GM19239 (cell line): ENCODE measurements around the gene FAM169A.
A peak's percentile ranks its signal among the peaks of the same experiment; 100 is the strongest.
"Not testable (repeated sequence)": the region's sequence is repeated elsewhere in the genome, so short reads cannot be mapped to it uniquely, and the experiment has no call there.

ENCODE experiments used
- DNase-seq: peaks from one replicate; pipeline ENCODE4 v3.0.0; 2011; ENCODE audit warnings: low spot score; ENCODE audit not compliant: insufficient read length
- FAIRE-seq: peaks from 2 replicates; lab custom pipeline; 2011; peaks lifted over from hg19 to GRCh38; lab: Jason Lieb, UNC

FAM169A gene

DNA sequence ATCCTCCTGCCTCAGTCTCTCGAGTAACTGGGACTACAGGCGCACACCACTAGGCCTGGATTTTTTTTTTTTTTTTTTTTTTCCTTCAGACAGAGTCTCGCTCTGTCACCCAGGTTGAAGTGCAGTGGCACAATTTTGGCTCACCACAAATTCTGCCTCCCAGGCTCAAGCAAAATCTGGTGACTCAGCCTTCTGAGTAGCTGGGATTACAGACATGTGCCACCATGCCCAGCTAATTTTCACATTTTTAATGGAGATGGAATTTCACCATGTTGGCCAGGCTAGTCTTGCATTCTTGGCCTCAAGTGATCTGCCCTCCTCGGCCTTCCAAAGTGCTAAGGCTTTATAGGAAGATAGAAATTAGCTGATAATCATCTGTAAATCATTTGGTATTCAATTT lies 55.3 kb downstream of the FAM169A start:
- DNase-seq (no peak), FAIRE-seq (no peak)

DNA sequence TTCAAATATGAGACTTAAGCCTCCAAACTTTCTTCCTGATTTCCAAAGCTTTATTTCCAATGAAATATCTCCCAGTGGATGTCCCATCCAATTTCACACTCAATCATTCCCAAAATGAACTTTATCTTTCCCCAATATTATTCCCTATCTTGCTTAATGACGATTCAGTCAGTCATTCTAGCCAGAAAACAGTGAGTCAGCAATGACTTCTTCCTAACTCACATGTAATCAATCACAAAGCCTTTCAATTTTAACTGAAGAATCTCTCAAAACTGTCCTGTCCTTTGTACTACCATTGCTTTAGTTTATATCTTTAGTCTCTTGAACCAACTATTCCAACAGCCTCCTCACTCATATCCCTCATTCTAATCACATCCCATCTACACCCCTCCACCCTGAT lies 64.2 kb downstream of the FAM169A start:
- no peak for FAIRE-seq
- DNase-seq: no peak

DNA sequence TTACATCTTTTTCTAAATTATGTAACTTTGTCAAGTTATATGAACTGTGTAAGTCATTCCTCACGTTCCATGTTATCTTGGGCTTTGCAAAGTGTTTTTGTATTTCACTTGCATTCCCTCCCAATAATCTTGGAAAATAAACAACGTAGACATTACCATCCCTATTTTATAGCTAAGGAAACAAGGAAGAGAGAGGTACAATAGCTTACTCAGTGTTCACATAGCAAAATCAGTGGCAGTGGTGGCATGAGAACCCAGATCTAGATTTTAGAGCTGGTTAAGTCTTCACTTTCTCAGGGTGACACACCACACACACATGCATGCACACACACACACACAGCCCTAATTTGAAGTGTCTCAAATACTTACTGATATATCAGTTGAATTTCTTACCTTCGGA lies 65.0 kb downstream of the FAM169A start:
- DNase-seq: no peak
- no peak for FAIRE-seq

DNA sequence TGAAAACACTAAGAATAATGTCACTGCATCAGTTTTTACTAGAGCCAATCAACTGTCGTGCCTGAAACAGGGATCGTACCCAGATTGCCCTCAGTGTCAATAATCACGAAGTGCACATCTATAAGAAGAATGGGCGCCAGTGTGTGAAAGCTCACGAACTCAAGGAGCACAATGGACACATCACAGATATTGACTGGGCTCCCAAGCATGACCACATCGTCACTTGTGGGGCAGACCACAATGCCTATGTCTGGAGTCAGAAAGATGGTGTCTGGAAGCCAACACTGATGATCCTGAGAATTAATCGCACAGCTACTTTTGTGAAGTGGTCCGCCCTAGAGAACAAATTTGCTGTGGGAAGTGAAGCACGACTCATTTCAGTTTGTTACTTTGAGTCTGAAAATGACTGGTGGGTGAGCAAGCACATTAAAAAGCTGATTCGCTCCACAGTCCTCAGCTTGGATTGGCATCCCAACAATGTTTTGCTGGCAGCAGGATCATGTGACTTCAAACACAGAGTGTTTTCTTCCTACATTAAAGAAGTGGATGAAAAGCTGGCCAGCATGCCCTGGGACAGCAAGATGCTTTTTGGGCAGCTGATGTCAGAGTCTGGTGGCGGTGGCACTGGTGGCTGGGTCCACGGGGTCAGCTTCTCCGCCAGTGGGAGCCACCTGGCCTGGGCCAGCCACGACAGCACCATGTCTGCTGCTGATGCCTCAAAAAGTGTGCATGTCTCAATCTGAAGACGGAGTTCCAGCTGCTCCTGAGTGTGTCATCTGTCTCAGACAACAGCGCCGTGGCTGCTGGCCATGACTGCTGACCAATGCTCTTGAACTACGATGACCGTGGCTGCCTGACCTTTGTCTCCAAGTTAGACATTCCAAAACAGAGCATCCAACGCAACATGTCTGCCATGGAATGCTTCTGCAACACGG lies 66.9 kb downstream of the FAM169A start:
- no peak for FAIRE-seq
- no peak for DNase-seq

DNA sequence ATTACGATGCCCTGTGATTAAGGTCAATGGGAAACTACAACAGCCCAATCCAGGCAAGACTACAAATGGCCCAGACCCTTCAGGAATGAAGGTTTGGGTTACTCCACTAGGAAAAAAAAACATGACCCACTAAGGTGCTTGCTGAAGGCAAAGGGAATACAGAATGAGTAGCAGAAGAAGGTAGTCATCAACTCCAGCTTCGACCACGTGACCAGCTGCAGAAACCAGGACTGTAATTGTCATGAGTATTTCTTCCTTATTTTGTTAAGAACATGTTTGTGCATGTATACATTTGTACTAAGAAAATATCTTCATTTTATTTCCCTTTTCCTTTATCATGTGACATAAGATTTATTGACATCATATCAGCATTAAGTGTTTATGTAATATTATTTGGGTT lies 74.5 kb downstream of the FAM169A start:
- not testable (repeated sequence) for FAIRE-seq, DNase-seq

DNA sequence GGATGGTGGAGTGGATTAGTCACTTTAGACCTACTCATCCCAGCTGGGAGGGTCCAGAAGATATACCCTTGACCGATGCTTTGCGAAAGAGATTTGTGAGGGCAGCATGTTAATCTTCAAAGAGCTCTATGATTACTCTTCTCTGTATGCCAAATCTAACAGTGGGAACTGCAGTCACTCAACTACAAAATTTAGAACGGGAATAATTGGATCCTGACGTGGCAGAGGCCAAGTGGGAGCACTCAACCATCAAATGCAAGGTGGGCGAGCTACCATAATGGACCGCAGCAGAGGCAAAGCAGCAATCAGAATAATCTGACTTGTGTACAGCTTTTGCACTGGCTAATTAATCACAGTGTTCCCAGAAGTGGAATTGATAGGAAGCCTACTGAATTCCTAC lies 78.8 kb downstream of the FAM169A start:
- DNase-seq (no peak), FAIRE-seq (no peak)

DNA sequence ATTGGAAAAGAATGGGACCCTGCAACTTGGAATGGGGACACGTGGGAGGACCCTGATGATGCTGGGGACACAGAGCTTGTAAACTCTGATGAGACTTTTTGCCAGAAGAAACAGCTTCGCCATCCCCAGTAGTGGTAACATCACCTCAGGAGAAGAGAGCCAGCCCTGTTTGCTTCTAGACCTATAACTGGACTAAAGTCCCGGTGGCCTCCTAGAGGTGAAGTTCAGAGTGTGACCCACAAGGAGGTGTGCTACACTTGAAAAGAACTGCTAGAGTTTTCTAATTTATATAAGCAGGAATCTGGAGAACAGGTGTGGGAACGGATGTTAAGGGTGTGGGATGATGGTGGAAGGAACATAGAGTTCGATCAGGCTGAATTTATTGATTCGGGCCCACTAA lies 79.3 kb downstream of the FAM169A start:
- DNase-seq (no peak), FAIRE-seq (no peak)

DNA sequence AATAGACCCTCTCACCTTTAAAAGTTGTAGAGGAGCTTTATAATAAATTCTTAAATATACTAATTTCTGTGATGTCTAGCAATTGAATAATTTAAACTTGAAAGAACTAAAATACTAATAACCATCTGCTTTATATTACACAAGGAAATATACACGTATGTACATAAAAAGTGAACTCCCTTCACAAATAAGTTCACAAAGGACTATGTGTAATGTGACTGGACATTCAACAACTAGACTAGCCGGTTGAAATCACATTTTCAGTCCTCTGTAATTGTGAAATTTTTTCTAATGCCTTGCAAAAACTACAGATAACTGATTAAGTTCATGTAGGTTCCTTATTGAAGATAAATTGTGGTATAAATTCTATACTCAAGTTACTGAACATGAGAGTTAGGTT lies 87.6 kb downstream of the FAM169A start:
- FAIRE-seq (no peak), DNase-seq (no peak)

DNA sequence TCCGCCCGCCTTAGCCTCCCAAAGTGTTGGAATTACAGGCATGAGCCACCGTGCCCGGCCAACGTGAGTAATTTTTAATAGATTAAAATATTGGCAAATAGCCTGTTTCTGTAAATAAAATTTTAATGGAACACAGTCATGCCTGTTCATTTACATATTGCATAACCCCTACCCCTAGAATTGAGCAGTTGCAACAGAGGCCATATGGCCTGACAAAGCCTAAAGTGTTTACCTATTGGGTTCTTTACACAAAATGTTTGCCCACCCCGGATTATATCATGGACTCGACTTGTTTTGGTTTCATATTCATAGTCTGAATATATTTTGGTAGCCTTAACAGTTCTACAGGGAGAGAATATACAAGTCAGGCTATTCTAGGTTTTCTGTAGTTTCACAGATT lies 93.8 kb downstream of the FAM169A start:
- FAIRE-seq: no peak
- no peak for DNase-seq

DNA sequence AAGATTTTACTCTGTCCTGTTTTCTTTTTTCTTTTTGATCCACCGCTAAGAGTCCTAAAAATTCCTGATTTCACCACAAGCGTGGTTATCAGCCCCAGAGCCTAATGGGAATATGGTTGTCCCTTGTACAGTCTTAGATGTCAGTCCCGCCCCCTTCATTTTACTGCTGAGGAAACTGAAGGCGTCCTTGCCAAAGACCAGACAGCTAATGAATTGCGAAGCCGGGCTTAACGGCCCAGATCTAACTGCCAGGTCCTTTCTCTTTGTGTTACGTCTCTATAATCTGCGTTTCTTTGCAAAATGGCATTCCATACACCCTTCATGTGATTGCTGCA lies 98.6 kb downstream of the FAM169A start:
- FAIRE-seq (peak; percentile 66), DNase-seq (peak; percentile 3)

DNA sequence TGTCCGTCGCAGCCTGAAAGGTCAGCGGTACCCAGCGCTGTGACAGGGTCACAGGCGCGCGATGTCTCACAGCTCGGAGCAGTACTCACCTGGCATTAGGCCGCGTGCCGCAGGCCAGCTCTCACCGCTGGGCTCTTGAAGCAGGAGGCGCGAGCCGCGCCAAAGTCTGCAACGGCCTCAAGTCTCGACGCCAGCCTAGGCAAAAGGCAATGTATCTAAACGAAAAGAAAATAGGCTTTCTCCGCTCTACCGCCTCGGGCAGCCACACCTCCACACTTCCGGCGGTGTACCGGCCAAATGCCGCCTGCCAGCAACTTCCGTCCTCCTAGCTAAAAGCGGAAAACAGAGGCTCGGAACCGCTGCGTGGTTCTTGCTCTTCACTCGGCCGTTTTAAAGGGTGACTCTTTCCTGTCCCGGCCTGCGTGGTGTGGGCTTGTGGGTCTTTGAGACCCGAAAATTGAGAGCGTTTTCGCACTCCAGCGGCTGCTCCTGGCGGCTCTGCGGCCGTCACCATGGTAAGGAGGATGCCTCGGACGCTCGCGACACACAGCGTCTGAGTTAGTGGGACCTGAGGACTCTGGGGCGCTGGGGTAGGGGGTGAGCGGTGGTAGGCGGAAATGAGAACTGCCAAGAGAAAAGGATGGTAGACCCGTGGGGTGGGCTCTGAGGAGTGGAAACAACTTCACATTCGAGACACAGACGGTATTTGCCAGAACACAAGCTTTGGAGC lies 99.2 kb downstream of the FAM169A start, which contains the start of the genes GFM2 and NSA2:
TSS of gene GFM2 (minus strand) at position 269 of the 730 bp plus-strand sequence. CDS start 3,375 bp downstream, outside the sequence.
TSS of gene NSA2 (plus strand) at position 401 of the 730 bp plus-strand sequence. CDS start at position 513, 112 bp downstream.
- DNase-seq (peak; percentile 18), FAIRE-seq (peak; percentile 92)

DNA sequence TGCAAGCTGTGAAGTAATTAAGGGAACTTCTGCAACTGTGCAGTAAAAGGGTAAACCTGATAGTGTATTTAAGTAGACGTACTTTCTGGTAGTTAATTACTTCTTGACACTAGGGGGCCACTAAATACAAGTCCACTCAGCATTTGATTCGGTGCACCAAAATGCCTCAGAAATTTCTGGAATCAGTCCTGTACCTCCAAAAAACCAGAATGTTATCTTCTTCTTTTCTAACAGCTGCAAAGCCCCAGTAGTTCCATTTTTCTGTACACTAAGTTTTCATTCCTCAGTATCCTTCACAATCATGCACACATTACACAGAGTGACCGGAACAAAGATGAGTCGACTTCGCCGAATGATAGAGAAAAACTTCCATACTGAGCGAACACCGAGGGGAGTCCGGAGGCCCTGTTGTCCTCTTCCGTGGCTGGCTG lies 99.8 kb downstream of the FAM169A start:
- FAIRE-seq: peak; percentile 63
- peak; percentile 28 for DNase-seq

DNA sequence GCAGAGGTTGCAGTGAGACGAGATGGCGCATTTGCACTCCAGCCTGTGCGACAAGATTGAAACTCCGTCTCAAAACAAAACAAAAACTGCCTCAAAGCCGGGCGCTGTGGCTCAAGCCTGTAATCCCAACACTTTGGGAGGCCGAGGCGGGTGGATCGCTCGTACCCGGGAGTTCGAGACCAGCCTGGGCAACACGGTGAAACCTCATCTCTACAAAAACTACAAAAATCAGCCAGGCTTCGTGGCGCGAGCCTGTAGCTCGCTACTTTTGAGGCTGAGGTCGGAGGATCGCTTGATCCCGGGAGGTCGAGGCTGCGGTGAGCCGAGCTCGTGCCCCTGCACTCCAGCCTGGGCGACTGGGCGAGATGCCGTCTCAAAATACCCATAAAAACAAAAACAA lies 100.3 kb downstream of the FAM169A start:
- DNase-seq (no peak), FAIRE-seq (no peak)

DNA sequence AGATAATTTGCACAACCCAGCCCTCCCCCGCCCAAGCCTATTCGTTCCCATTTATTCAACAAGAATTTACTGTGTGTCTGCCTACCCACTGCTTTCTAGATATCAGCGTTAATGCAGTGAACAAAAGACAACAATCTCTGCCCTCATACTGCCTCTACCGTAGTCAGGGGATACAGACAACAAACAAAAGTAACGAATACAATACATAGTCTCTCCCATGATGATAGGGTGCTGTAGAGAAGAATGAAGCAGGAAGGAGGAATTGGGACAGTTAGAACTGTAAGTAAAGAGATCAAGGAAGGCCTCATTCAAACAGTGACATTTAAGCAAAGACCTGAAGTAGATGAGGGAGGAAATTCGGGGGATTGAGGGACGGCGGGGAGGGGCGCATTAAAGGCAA lies 101.0 kb downstream of the FAM169A start:
- FAIRE-seq (no peak), DNase-seq (no peak)

DNA sequence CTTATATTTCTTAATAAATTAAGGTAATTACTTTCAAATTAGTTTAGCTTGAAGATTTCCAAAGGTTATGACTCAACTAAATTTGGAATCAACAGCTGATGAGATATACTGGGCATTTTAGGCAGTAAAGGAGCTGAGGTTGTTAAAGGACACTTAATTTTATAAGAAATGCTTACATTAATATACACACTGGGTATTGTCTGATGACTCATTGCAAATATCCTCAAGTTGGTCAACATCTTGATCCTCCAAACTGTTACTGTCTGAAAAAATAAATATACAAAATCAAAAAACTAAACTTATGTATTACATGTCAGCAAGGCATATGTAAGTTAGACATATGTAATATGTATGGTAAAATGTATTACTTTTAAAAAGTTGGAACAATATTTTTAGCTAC lies 102.7 kb downstream of the FAM169A start:
- DNase-seq: no peak
- FAIRE-seq: no peak

DNA sequence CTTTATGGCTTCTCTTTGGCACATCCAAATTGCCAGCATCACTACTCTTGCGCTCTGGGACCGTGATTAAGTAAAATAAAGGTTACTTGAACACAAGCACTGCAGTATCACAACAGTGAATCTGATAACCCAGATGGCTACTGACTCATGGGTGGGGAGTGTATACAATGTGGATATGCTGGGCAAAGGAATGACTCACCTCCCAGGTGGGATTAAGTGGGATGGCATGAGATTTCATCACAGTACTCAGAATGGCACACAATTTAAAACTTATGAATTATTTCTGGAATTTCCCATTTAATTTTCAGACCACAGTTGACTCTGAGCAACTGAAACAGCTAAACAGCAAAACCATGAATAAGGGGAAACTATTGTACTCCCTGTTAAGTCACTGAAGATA lies 103.6 kb downstream of the FAM169A start:
- DNase-seq (no peak), FAIRE-seq (no peak)

DNA sequence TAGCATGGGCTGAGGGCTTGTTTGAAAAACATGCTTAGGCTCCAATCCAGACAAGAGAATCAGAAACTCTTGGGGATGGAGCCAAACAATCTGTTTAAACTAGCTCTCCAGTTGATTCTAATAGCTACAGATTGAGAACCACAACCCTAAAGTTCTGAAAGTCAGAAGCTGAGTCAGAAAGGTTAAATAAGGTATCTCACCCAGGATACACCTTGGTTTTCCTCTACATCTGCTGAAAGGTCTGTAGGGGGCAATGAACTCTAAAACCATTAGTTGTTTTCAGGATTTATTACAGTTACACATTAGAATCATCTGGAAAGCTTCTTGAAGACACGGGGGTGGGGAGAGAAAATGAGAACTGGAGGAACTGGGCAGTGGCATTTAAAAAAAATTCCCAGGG lies 104.9 kb downstream of the FAM169A start:
- no peak for DNase-seq
- no peak for FAIRE-seq

DNA sequence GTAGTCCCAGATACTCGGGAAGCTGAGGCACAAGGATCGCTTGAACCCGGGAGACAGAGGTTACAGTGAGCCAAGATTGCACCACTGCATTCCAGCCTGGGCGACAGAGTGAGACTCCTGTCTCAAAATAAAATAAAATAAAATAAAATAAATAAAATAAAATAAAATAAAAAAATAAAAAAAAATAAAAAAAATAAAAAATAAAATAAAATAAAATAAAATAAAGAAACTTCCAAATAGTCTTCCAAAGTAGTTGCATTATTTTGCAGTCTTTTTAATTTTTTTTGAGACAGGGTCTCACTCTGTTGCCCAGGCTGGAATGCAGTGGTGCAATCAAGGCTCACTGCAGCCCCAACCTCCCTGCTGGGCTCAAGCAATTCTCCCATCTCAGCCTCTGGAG lies 117.4 kb downstream of the FAM169A start:
- not testable (repeated sequence) for FAIRE-seq, DNase-seq

DNA sequence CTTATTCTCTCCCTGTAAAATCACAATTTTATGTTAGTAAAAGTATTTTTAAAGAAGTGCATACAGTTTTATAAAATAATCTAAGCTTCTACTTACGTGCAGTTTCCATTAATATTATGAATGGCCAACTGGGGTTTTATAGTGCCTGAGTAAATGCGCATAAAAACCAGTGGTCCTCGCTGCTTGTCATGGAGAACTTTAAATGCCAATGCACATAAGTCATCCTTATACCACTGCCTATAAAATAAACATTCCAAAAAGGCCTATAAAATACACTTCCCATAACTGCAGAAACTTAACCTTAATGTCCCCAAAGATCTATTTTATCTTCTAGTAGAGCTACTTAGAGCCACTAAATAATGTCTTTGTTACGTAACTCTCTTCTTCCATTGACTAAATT lies 127.8 kb downstream of the FAM169A start:
- FAIRE-seq: no peak
- DNase-seq: no peak

DNA sequence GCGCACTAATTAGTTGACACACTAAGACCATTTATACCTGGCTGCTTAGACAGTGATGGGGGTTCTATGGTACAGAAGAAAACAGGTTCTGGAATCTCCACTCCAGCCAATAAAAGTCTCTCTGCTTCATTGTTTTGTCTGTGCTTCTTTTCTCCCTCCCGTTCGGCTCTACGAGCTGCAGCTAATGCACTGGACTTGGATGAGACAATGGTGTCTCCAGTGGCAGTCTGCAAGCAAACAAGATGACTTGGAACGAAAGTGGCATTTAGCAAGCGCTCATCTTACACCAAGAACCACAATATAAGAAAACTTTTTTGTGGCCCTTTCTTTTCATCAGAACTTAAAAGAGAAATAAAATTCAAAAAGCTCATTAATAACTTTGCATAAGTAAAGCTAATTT lies 129.4 kb downstream of the FAM169A start:
- DNase-seq (no peak), FAIRE-seq (no peak)
